WTC11 (cell line): ENCODE data around the gene SLC39A2.

Experiments used
- ATF2 ChIP-seq: sonication (generic); formaldehyde crosslinking; IDR thresholded peaks from 2 replicates; pipeline ENCODE4 v1.8.1; 2022; ENCODE audit warnings: low read depth, missing genetic modification reagents, borderline replicate concordance
- CTCF ChIP-seq: fragments of 200-600 bp; IDR thresholded peaks from 2 replicates; pipeline ENCODE4 v1.8.0; 2022; ENCODE audit warnings: antibody characterized with exemption
- ELF4 ChIP-seq: sonication (generic); formaldehyde crosslinking; IDR thresholded peaks from 2 replicates; pipeline ENCODE4 v1.8.1; 2022; ENCODE audit warnings: low read depth, mild to moderate bottlenecking, moderate library complexity, missing genetic modification reagents
- HMGXB4 ChIP-seq: sonication (generic); formaldehyde crosslinking; IDR thresholded peaks from 2 replicates; pipeline ENCODE4 v1.8.1; 2023; ENCODE audit warnings: mild to moderate bottlenecking, moderate library complexity, missing genetic modification reagents
- MAX ChIP-seq: sonication (generic); formaldehyde crosslinking; IDR thresholded peaks from 2 replicates; pipeline ENCODE4 v1.8.0; 2022; ENCODE audit warnings: mild to moderate bottlenecking, missing genetic modification reagents
- MYBL2 ChIP-seq: sonication (generic); formaldehyde crosslinking; IDR thresholded peaks from 2 replicates; pipeline ENCODE4 v1.8.1; 2023; ENCODE audit warnings: mild to moderate bottlenecking, moderate library complexity, missing genetic modification reagents
- NFYB ChIP-seq: sonication (generic); formaldehyde crosslinking; conservative IDR thresholded peaks from 2 replicates; pipeline ENCODE4 v1.8.0; 2022; ENCODE audit warnings: low read depth, missing genetic modification reagents
- NR3C1 ChIP-seq: sonication (generic); formaldehyde crosslinking; conservative IDR thresholded peaks from 2 replicates; pipeline ENCODE4 v1.8.1; 2023; ENCODE audit warnings: low read depth, mild to moderate bottlenecking, missing genetic modification reagents
- PRRX2 ChIP-seq: fragments of 250-450 bp; sonication (Bioruptor Pico); IDR thresholded peaks from 2 replicates; pipeline ENCODE4 v1.8.0; 2021; ENCODE audit warnings: mild to moderate bottlenecking
- TCF7 ChIP-seq: sonication (generic); formaldehyde crosslinking; IDR thresholded peaks from 2 replicates; pipeline ENCODE4 v1.8.0; 2022; ENCODE audit warnings: mild to moderate bottlenecking, low read depth, missing genetic modification reagents, moderate library complexity
- USF2 ChIP-seq: sonication (generic); formaldehyde crosslinking; IDR thresholded peaks from 2 replicates; pipeline ENCODE4 v1.8.1; 2023; ENCODE audit warnings: mild to moderate bottlenecking, missing genetic modification reagents, moderate library complexity
- ZNF138 ChIP-seq: sonication (generic); formaldehyde crosslinking; conservative IDR thresholded peaks from 2 replicates; pipeline ENCODE4 v1.8.1; 2022; ENCODE audit warnings: mild to moderate bottlenecking, moderate library complexity, missing genetic modification reagents
- ZNF425 ChIP-seq: fragments of 250-450 bp; sonication (Bioruptor Pico); conservative IDR thresholded peaks from 2 replicates; pipeline ENCODE4 v1.9.0; 2021; ENCODE audit warnings: mild to moderate bottlenecking
- ZNF512 ChIP-seq: sonication (generic); formaldehyde crosslinking; IDR thresholded peaks from 2 replicates; pipeline ENCODE4 v1.8.1; 2022; ENCODE audit warnings: missing genetic modification reagents, borderline replicate concordance

GRCh38 chr14:21024585-21025370 lies 25.7 kb downstream of the SLC39A2 start, which contains the start of gene NDRG2:
- no peak for TF ChIP-seq NFYB (CRISPR knock-in tag)
- no peak for TF ChIP-seq MAX (CRISPR knock-in tag)
- TF ChIP-seq ELF4 (CRISPR knock-in tag) = no peak
- TF ChIP-seq NR3C1 (CRISPR knock-in tag) = no peak
- no peak for TF ChIP-seq ATF2 (CRISPR knock-in tag)
- TF ChIP-seq CTCF = no peak
- no peak for TF ChIP-seq MYBL2 (CRISPR knock-in tag)
- no peak for TF ChIP-seq USF2
- TF ChIP-seq ZNF512 (CRISPR knock-in tag) = no peak
- no peak for TF ChIP-seq ZNF138 (CRISPR knock-in tag)
- TF ChIP-seq PRRX2 (CRISPR knock-in tag) = no peak
- no peak for TF ChIP-seq HMGXB4 (CRISPR knock-in tag)
- TF ChIP-seq TCF7 (CRISPR knock-in tag) = no peak
- TF ChIP-seq ZNF425 (CRISPR knock-in tag) = no peak
